Measurements from ENCODE around the gene SLC25A40. TPM values are rescaled to one million over a fixed set of nuclear protein-coding genes. Genes with fewer than 3 reads are reported as not detected.
"Not testable (repeated sequence)": the region's sequence is repeated elsewhere in the genome, so short reads cannot be mapped to it uniquely, and the experiment has no call there.

The SLC25A40 gene
- total RNA-seq, 2 experiments from 2014 or later = 42.1 to 48.7 TPM

- ATAC-seq (no peak), DNase-seq (no peak)
- no peaks in the 10 kb centered on the region for H3K9me3 Mint-ChIP-seq (ENCODE audit: low read depth)
- H3K4me1 Mint-ChIP-seq = peaks cover 13% of the 10 kb centered on the region
- H3K27me3 Mint-ChIP-seq = no peaks in the 10 kb centered on the region
- CTCF ChIA-PET = no interaction called here
- peaks cover 58% of the 10 kb centered on the region for H3K36me3 Mint-ChIP-seq
- no peak overlapping the region for H3K27ac Mint-ChIP-seq
- H3K4me3 Mint-ChIP-seq = no peak overlapping the region
Observed at GRCh38 chr7:87853237-87853864, 22.8 kb downstream of the SLC25A40 start.

GRCh38 chr7:87852306-87852705, 23.9 kb downstream of the SLC25A40 start:
- ATAC-seq = no peak
- no peak for DNase-seq
- Mint-ChIP-seq H3K9me3 (ENCODE audit: low read depth) (no peaks in the 10 kb centered on the region), H3K27ac (no peak overlapping the region), H3K36me3 (peaks cover 50% of the 10 kb centered on the region), H3K27me3 (no peaks in the 10 kb centered on the region), H3K4me3 (no peak overlapping the region), H3K4me1 (peaks cover 13% of the 10 kb centered on the region)
- CTCF ChIA-PET = no interaction called here

- Mint-ChIP-seq H3K27ac (no peak overlapping the region), H3K9me3 (ENCODE audit: low read depth) (no peaks in the 10 kb centered on the region), H3K4me3 (no peak overlapping the region), H3K4me1 (peaks cover 13% of the 10 kb centered on the region), H3K36me3 (peaks cover 51% of the 10 kb centered on the region), H3K27me3 (no peaks in the 10 kb centered on the region)
- DNase-seq (no peak), ATAC-seq (no peak)
- CTCF ChIA-PET = no interaction called here
Observed at GRCh38 chr7:87850836-87851593, 25.1 kb downstream of the SLC25A40 start.

GRCh38 chr7:87837597-87837996, 38.6 kb downstream of the SLC25A40 start:
- DNase-seq = no peak
- CTCF ChIA-PET = no interaction called here
- Mint-ChIP-seq H3K4me1 (no peaks in the 10 kb centered on the region), H3K27me3 (no peaks in the 10 kb centered on the region), H3K27ac (no peak overlapping the region), H3K9me3 (ENCODE audit: low read depth) (no peaks in the 10 kb centered on the region), H3K36me3 (peaks cover 25% of the 10 kb centered on the region), H3K4me3 (no peak overlapping the region)
- ATAC-seq = no peak

GRCh38 chr7:87833130-87833529, 43.0 kb downstream of the SLC25A40 start:
- CTCF ChIA-PET = no interaction called here
- no peak for ATAC-seq

GRCh38 chr7:87831097-87831496, 45.1 kb downstream of the SLC25A40 start:
- Mint-ChIP-seq H3K27me3 (no peaks in the 10 kb centered on the region), H3K36me3 (peaks cover 23% of the 10 kb centered on the region), H3K4me3 (no peak overlapping the region), H3K9me3 (ENCODE audit: low read depth) (peaks cover 8% of the 10 kb centered on the region), H3K27ac (no peak overlapping the region), H3K4me1 (no peaks in the 10 kb centered on the region)
- CTCF ChIA-PET = no interaction called here
- DNase-seq = no peak
- ATAC-seq = no peak

More at GRCh38 chr7:87833130-87833529, 43.0 kb downstream of the SLC25A40 start:
- no peaks in the 10 kb centered on the region for H3K4me1 Mint-ChIP-seq
- no peaks in the 10 kb centered on the region for H3K27me3 Mint-ChIP-seq
- peaks cover 24% of the 10 kb centered on the region for H3K36me3 Mint-ChIP-seq
- H3K27ac Mint-ChIP-seq = no peak overlapping the region
- H3K4me3 Mint-ChIP-seq = no peak overlapping the region
- DNase-seq = no peak
- H3K9me3 Mint-ChIP-seq (ENCODE audit: low read depth) = no peaks in the 10 kb centered on the region

GRCh38 chr7:87828383-87828782, 47.8 kb downstream of the SLC25A40 start:
- H3K4me1 Mint-ChIP-seq, H3K27ac Mint-ChIP-seq, DNase-seq, CTCF ChIA-PET, H3K4me3 Mint-ChIP-seq, ATAC-seq, H3K27me3 Mint-ChIP-seq: not testable (repeated sequence)
- Mint-ChIP-seq H3K9me3 (ENCODE audit: low read depth) (peaks cover 18% of the 10 kb centered on the region), H3K36me3 (peaks cover 22% of the 10 kb centered on the region)

GRCh38 chr7:87825369-87825768, 50.8 kb downstream of the SLC25A40 start:
- H3K4me3 Mint-ChIP-seq, CTCF ChIA-PET: not testable (repeated sequence)

GRCh38 chr7:87822056-87822455, 54.1 kb downstream of the SLC25A40 start:
- H3K36me3 Mint-ChIP-seq, H3K4me3 Mint-ChIP-seq, H3K4me1 Mint-ChIP-seq, DNase-seq, CTCF ChIA-PET, H3K27me3 Mint-ChIP-seq, ATAC-seq, H3K27ac Mint-ChIP-seq: not testable (repeated sequence)
- peaks cover 18% of the 10 kb centered on the region for H3K9me3 Mint-ChIP-seq (ENCODE audit: low read depth)

More at GRCh38 chr7:87825369-87825768, 50.8 kb downstream of the SLC25A40 start:
- DNase-seq, H3K27me3 Mint-ChIP-seq, H3K4me1 Mint-ChIP-seq, H3K27ac Mint-ChIP-seq, ATAC-seq, H3K36me3 Mint-ChIP-seq: not testable (repeated sequence)
- peaks cover 18% of the 10 kb centered on the region for H3K9me3 Mint-ChIP-seq (ENCODE audit: low read depth)

- no peak overlapping the region for H3K27ac Mint-ChIP-seq
- H3K36me3 Mint-ChIP-seq = peaks cover 2% of the 10 kb centered on the region
- ATAC-seq = no peak
- no peak overlapping the region for H3K4me3 Mint-ChIP-seq
- peaks cover 2% of the 10 kb centered on the region for H3K4me1 Mint-ChIP-seq
- peaks cover 5% of the 10 kb centered on the region for H3K27me3 Mint-ChIP-seq
- no peaks in the 10 kb centered on the region for H3K9me3 Mint-ChIP-seq (ENCODE audit: low read depth)
- CTCF ChIA-PET = no interaction called here
- no peak for DNase-seq
Observed at GRCh38 chr7:87818336-87818735, 57.8 kb downstream of the SLC25A40 start.

GRCh38 chr7:87816389-87816788, 59.8 kb downstream of the SLC25A40 start:
- ATAC-seq (no peak), DNase-seq (no peak)
- Mint-ChIP-seq H3K4me3 (no peak overlapping the region), H3K27ac (no peak overlapping the region), H3K9me3 (ENCODE audit: low read depth) (no peaks in the 10 kb centered on the region), H3K36me3 (peaks cover 2% of the 10 kb centered on the region), H3K4me1 (peaks cover 2% of the 10 kb centered on the region), H3K27me3 (peaks cover 5% of the 10 kb centered on the region)
- CTCF ChIA-PET = interaction anchor here (0.8 kb wide), 1 partner anchor 22 kb away, joined by 3 read pairs; no protein-coding TSS in a partner anchor

- Mint-ChIP-seq H3K9me3 (ENCODE audit: low read depth) (no peaks in the 10 kb centered on the region), H3K27ac (no peak overlapping the region), H3K27me3 (no peaks in the 10 kb centered on the region), H3K4me1 (no peaks in the 10 kb centered on the region), H3K4me3 (no peak overlapping the region), H3K36me3 (no peaks in the 10 kb centered on the region)
- DNase-seq (no peak), ATAC-seq (no peak)
- CTCF ChIA-PET = interaction anchor here (1.0 kb wide), 1 partner anchor 189 kb away, joined by 3 read pairs; no protein-coding TSS in a partner anchor
Observed at GRCh38 chr7:87810726-87811125, 65.4 kb downstream of the SLC25A40 start.

- no peaks in the 10 kb centered on the region for H3K9me3 Mint-ChIP-seq (ENCODE audit: low read depth)
- no peaks in the 10 kb centered on the region for H3K4me1 Mint-ChIP-seq
- H3K27me3 Mint-ChIP-seq = no peaks in the 10 kb centered on the region
- H3K27ac Mint-ChIP-seq = no peak overlapping the region
- CTCF ChIA-PET = interaction anchor here (1.0 kb wide), 1 partner anchor 189 kb away, joined by 3 read pairs; no protein-coding TSS in a partner anchor
- no peaks in the 10 kb centered on the region for H3K36me3 Mint-ChIP-seq
- ATAC-seq (no peak), DNase-seq (no peak)
- H3K4me3 Mint-ChIP-seq = no peak overlapping the region
Observed at GRCh38 chr7:87810130-87810529, 66.0 kb downstream of the SLC25A40 start.

GRCh38 chr7:87806150-87806549, 70.0 kb downstream of the SLC25A40 start:
- Mint-ChIP-seq H3K4me3 (no peak overlapping the region), H3K4me1 (no peaks in the 10 kb centered on the region), H3K9me3 (ENCODE audit: low read depth) (no peaks in the 10 kb centered on the region), H3K27me3 (no peaks in the 10 kb centered on the region), H3K27ac (no peak overlapping the region), H3K36me3 (no peaks in the 10 kb centered on the region)
- CTCF ChIA-PET = no interaction called here
- DNase-seq (no peak), ATAC-seq (no peak)
